ENCODE results near the gene DPP10.

DNA sequence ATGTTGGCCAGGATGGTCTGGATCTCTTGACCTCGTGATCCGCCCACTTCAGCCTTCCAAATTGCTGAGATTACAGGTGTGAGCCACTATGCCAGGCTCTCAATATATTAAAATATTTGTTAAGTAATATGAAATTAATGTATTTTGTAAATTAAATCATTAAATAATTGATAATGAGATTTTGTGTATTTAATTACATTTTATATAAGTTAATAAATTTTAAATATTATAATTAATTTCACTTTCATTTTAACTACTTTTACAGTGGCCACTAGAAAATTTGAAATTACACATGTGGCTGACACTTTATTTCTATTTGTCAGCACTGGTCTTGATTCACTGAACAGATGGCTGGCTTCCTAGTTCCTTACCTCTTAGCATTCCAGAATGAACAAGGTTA lies 102.6 kb downstream of the DPP10 start:
- no peak for TF ChIP-seq DNMT3B (CRISPR knock-in tag; conservative IDR thresholded peaks at IDR 0.05)
- no peak for TF ChIP-seq ATF4 (CRISPR knock-in tag; IDR thresholded peaks at IDR 0.05)
- no peak for TF ChIP-seq PHB2 (IDR thresholded peaks at IDR 0.05; ENCODE audit: partially characterized antibody)
- no peak for TF ChIP-seq NFE2L1 (CRISPR knock-in tag; IDR thresholded peaks at IDR 0.05; ENCODE audit: borderline replicate concordance)
- TF ChIP-seq TCF7L2 (IDR thresholded peaks at IDR 0.05; ENCODE audit: low read depth, low read length) = no peak
- TF ChIP-seq, protein P1, sequence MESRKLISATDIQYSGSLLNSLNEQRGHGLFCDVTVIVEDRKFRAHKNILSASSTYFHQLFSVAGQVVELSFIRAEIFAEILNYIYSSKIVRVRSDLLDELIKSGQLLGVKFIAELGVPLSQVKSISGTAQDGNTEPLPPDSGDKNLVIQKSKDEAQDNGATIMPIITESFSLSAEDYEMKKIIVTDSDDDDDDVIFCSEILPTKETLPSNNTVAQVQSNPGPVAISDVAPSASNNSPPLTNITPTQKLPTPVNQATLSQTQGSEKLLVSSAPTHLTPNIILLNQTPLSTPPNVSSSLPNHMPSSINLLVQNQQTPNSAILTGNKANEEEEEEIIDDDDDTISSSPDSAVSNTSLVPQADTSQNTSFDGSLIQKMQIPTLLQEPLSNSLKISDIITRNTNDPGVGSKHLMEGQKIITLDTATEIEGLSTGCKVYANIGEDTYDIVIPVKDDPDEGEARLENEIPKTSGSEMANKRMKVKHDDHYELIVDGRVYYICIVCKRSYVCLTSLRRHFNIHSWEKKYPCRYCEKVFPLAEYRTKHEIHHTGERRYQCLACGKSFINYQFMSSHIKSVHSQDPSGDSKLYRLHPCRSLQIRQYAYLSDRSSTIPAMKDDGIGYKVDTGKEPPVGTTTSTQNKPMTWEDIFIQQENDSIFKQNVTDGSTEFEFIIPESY (CRISPR knock-in tag; IDR thresholded peaks at IDR 0.05) = no peak
- no peak for TF ChIP-seq HOXA7 (CRISPR knock-in tag; IDR thresholded peaks at IDR 0.05)

All from HepG2 (cell line).